ENCODE results near the gene DMRT3. TPM values are rescaled to one million over a fixed set of nuclear protein-coding genes. Genes with fewer than 3 reads are reported as not detected.
"Not testable (repeated sequence)": the region's sequence is repeated elsewhere in the genome, so short reads cannot be mapped to it uniquely, and the experiment has no call there.

Gene DMRT3
- total RNA-seq, 1 donor from 2014 or later: 1.2 TPM

DNA sequence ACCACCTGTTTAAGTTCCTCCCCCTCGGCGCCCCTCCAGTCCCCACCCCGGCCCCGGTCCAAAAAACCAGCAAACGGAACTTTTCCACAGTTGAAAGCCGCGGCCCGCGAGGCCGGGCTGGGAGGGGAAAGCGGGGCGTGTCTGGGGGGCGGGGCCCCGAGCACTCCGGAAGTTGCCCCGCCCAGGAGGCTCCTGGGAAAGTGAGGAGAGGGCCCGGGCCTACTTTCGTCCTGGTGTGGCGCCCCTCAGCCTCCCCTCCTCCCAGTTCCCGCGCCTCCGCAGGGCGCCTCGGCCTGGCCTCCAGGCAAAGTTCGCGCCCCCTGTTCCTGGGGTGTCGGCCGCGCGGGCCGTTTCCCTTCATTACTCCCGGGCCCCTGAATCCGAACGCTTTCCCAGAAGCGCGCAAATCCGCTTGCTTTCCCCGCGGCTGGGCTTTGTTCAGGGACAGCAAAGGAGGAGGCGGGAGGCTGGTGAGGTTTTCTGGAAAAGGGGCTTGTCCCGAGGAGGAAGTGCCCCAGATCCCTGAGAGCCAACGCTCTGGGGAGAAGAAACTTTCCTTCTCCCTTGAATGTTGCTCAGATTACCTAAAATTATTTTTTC is 4.5 kb upstream of the DMRT3 start:
- no peak for DNase-seq (ENCODE audit: low spot score)

DNA sequence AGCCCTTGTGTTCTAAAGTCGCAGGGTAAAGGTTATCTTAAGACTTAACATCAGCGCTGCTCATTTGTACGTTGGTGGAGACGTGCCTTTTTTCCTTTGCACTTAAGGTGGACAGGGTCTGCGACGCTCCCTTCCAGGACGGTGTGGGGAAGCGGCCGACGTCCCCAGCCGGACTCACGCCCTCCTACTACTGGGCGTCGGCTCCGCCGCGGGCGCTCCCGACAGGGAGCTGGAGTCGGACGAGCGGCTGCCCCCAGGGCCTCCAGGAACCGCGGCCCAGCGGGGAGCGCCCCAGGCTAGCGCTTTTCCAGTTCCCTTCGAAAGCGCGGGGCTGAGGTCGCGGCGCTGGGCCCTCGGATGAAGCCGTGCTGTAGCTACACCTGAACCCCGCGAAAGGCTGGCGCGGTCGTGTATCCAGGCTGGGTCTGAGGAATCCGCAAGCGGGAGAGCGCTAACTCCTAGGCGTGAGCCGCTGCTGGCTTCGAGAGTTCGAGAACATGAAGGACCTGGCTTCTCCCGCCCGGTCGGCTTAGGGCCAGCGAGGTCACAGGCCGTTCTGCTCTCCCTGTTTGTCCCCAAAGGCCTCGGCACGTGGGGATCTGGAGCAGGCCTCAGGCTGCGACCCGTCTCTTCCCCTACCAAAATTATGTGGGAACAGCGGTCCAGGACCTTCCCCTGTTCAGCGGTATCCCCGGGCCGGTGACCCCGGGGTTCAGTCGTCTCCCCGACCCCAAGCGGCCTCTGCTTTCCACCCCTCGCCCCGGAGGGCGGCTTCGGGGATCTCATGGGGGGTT is 3.8 kb upstream of the DMRT3 start:
- DNase-seq (ENCODE audit: low spot score): no peak

DNA sequence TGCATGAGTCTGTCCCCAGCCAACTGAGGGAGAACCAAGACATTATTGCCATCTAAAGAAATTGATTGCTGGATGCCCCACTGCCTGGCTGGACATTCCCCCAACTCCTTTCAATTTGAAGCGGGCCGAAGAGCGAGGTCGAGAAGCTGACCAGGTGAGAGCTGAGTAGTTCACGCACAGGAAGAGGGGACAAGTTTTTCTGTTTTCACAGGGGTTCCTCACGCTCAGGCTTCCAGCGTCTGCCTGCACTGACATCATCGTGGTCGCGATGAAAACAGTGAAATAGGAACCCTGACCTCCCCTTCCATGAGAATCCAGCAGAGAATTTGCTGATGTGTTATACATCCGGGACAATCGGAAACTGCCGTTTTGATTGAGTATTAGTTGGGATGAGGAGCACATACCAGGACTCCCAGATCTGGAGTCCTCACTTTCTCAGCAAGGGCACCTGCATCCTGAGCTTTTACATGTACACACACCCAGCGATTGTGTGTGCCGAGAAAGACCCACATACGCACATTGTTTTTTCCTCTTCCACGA is 3.1 kb upstream of the DMRT3 start:
- no peak for DNase-seq (ENCODE audit: low spot score)

DNA sequence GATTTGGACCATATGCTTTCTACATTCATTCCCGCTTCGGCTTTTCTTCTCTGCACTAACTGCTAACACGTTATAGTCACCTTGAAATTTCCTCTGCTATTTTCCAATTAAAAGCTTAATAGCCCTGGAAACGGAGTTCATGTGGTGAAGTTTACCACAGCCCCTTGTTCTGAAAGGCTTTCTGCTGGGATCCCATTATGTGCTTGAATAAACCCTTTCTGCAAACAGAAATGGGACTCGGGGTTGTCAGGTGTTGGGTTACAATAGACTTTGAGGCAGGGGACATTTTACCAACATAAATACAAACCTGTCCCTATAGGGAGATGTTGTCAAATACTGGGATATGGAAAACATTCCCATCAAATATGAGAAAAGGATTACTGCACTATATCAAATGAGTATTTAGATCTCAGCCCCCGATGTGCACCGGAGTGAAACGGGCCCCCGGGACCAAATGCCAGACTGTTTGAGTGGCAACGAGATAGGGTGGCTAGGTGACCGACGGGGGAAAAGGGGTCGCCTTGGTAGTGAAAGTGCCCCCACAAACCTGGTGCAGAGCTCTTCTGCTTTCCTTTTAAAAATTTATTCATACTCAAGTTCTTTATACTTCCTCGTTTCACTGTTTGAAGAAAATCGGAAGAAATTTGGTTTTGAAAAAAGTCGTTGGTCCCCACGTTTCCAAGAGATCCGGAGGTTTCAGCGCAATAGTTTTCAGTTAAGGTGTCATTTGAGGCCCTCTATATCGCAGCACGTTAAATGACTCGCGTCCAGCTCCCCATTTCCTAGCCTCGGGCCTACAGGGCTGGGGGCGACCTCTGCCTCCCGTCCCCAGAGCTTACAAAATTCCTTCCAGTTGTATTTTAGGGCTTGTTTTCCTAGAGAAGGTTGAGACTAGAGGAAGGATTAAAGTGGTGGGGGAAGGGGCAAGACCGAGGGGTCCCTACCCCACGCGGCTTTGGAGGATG is 2.1 kb upstream of the DMRT3 start:
- DNase-seq (ENCODE audit: low spot score): no peak

DNA sequence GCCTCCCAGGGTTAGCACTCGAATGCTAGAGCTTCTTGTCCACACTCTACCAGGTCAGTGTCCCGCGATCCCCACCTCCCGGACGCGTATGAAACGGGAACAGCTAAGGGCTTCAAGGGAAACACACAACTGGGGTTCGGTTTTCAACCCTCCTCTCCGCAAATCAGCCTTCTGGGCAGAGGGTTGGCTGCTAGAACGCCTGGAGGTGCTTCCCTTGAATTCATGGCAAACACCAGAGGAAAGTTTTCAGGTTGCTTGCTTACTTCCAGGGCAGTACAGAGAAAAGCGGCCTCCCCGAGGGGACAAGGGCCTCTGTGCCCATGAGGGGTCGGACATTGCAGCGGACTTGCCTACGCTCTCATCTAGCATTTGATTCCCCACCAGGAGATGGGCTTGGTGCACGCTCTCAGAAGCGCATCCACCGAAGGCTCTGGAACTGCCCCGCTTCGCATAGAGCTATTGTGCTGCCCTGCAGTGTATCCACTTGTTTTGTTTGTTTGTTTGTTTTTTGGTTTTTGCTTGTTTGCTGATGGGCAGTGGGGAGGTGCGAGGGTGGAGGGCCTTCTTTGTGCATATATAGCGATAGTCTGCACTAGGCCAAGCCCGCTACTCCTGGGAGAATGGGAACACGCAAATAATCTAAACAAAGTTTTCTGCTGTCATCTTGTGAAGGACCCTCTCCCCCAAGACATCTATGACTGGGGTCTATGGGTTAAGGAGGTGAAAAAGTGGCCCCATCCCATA is 1.3 kb upstream of the DMRT3 start:
- no peak for DNase-seq (ENCODE audit: low spot score)

DNA sequence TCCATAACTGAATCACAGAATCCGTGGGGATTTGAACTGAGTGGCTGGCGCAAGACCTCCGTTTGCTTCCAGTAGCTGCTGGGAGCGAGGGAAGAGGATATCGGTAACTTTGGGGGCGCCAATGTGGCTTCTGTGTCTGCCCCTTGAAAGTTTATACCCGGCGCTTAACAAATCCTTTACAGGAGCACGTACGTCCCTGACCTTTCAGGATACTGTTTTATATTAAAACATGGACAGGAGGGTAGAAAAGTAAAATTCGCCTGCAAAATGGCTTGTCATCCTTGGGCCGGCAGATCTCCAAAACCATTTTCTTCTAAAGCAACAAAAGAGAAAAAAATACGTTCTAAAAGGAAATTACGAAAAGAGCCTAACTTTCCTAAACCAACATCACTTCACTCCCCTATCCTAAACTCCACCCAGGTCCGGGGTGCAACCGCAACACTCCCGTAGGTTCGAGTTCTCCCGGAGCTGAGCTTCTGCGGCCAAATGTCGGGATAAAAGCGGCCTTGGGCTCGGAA is 656 bp upstream of the DMRT3 start:
- no peak for DNase-seq (ENCODE audit: low spot score)

DNA sequence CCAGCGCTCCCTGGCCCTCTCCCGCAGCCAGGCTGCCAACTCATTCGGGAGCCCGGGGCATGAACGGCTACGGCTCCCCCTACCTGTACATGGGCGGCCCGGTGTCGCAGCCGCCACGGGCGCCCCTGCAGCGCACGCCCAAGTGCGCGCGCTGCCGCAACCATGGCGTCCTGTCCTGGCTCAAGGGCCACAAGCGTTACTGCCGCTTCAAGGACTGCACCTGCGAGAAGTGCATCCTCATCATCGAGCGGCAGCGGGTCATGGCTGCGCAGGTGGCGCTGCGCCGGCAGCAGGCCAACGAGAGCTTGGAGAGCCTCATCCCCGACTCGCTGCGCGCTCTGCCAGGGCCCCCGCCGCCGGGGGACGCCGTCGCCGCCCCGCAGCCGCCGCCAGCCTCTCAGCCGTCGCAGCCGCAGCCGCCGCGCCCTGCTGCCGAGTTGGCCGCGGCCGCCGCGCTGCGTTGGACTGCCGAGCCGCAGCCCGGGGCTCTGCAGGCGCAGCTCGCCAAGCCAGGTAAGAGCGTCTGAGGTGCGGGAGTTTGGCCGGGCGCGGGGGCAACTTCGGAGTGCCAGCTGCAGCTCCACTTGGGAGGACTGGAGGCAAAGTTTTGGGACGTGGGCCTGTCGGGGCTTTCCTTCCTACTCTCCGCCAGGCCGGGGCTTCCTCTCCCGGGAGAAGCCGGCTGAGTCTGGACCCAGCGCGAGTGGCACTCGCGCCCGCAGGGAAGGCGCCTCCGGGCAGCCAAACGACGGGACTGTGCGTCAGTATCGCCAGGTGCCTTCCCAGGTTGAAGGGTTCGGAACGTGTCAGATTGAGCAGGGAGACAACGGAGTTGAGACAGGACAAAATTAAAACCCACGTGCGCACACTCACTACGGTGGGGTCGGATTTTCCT is 735 bp downstream of the DMRT3 start:
- no peak for DNase-seq (ENCODE audit: low spot score)

DNA sequence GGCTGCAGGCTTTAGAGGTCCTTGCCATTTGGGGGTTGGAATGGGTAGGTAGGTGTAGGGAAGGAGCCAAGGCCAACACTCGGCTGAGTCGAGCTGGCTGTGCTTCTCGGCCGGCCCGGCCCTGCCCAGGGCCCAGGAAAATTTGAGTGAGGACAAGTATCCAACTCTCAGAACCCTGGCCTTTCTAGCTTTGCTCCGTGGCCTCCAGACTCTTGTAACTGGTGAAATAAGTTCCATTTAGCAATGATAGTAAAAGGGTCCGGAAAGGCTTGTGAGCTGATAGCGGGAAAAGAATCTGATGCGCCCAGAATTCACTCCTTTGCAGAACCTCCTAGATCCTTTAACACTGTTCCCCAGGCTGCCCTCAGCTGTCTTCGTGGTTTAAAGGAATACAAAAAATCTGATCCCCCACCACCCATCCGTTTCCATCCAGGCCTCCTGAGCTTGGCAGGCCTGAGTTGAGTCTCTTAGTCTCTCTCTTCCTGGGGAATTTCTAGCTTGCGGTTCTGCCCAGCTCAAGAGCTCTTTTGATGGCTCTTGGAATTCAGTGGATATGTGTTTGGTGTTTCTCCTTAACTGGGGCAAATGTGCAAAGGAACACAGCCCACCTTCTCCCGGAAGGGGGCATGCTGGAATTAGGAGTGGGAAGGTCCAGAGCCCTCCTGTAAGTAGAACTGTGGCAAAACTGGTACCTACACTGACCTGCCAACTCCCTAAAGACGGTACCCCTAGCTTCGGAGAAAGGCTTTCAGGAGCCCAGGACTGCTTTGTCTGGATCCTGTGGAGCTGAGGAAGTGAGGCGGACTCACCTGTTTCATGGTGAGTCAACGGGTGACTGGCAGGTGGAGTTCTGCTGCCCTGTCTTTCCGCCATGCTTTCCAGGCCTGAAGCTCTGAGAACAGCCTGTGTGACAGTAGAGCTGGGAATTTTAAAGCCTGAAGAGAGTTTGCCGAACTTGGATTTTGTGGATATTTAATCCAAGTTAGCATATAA is 1.7 kb downstream of the DMRT3 start:
- no peak for DNase-seq (ENCODE audit: low spot score)

DNA sequence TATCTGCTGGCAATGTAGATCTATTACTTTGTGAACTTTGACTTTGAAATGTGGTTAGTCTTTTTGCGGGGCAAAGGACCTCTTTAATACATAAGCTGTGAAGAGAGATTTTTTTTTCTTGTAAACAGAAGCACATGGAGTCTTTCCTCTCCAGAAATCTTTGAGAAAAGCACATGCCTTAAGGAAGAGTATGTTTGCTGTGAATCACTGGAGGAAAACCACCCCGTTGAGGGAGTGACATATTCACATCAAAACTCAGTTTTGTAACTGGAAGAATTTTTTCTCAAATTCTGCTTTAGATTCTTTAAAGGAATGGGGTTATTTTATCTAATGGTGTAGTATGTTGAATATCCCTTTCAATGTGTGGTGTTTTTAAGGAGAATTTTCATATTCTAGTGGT is 3.5 kb downstream of the DMRT3 start:
- no peak for DNase-seq (ENCODE audit: low spot score)

DNA sequence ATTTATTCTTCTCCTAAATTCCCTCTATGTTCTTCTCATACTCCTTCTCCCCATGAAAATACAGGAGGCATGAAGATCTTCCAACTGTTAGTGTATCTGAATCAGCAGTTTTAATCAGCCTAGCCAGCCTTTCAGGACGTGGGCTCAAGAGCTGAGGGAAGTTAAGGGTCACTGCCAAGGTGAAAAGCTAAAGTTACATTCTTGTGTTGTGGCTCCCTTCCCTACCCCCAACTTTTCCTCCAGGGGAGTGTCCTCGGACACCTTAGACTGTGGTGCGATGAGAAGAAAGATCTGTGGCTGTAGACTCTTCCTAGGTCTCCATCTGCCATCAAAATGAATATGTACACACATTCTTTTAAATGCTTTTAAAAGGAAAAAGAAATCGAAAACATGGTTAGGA is 4.2 kb downstream of the DMRT3 start:
- DNase-seq (ENCODE audit: low spot score): no peak

DNA sequence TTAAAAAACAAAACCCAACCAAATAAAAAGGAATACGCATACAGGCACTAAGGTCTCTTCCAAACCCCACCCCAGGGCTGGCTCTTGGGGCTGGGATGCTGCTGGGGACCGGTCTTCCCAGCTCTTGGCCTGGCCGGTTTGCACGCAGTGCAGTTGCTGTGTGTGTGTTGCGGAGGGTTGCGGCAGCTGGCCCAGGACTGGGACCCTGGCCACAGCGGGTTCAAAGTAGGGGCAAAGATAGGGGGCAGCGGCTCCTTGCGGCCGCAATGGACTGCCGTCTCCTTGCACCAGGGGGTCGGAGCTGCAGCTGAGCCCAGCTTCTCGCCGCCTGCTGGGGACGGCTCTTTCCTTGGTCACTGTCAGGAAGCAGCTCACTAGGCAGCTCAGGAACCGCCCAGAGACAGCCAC is 5.0 kb downstream of the DMRT3 start:
- DNase-seq (ENCODE audit: low spot score): no peak

DNA sequence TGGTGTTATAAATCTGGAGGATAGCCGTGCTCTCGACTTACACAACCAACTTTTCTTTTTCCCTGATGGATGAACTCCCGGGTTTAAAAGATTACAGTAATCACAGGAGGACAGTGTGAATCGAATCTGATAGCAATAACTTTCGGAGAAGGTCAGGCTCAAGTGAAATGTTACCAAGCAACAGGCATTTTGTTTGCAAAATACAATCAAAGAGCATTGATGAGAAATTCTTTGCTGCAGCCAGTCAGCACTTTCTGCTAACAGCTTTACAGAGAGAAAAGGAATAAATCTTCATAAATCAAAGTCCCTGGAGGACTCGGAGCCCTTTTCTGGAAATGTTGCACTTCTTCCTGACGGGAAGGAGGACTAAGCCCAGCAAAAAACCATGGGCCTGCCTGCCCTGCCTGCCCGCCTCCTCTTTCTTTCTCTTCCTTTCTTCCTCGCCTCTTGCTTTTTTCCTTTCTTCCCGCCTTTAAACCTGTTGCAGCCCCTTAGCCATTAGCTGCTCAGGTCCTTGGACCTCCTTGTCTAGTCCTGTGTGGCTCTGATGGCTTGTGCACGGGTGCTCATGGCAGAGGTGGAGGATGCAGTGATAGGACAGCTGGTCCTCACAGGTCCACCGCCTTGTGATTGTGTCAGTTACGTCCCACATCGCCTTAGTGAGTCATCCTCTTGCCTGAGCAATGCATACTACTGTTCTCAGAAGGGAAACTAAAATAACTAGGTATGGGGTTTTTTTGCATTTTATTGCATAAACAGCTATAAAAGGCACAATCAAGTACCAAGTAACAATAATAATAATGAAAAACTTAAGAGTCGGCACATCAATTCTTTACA is 6.2 kb downstream of the DMRT3 start:
- no peak for DNase-seq (ENCODE audit: low spot score)

DNA sequence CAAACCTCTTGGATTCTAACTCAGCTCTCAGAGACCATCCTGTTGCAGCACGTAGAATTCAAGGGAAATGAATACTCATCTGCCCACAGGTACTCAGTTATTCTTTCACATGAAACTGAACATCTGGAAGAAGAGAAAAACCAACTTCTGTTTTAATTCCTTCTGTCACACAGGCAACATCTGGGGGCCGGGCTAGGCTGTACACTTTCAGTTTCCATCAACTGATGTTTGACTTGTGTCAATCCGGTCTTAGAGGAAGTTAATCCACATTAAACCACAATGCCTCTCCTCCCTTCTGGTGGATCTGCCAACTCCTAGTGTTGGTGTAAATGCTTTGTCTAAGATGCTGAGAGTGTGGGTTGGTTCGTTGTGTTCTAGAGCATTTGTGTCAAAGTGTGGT is 17.6 kb downstream of the DMRT3 start:
- DNase-seq (ENCODE audit: low spot score): no peak

DNA sequence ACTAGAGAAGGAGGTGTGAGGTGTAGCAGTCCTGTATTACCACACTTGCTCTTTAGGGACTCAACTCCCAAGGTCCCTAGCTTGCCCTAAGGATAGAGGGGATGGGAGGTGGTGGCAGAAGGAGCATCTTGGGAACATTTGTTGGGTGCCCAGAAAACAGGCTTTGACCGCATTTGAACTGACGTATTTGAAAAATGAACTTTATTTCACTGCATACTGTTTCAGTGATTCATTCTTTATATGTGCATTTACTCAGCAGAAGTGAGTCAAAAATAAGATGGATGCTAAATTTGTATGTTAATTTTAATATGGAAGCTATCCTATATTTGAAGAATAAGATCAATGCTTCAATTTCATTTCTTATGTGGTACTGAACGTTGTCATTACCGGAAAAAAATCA is 18.7 kb downstream of the DMRT3 start:
- DNase-seq (ENCODE audit: low spot score): no peak

DNA sequence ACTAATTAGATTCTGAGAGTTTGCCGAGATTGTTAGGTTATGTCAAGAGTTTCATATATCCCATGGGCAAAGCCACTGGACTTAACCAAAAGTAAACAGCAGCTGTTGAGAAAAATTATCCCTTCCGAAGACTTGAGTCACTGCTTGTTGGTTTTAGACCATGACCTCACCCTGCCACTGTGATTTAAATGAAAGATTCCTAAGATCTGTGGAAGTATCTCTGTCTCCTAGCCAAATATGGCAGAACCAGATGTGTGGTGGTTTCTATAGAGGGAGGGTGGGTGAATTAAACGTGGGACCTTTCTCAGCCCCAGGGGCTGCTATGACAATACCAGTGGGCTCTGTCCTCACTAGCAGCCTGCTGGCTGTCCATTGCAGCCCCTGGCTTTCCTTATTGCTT is 19.3 kb downstream of the DMRT3 start:
- DNase-seq (ENCODE audit: low spot score): no peak

DNA sequence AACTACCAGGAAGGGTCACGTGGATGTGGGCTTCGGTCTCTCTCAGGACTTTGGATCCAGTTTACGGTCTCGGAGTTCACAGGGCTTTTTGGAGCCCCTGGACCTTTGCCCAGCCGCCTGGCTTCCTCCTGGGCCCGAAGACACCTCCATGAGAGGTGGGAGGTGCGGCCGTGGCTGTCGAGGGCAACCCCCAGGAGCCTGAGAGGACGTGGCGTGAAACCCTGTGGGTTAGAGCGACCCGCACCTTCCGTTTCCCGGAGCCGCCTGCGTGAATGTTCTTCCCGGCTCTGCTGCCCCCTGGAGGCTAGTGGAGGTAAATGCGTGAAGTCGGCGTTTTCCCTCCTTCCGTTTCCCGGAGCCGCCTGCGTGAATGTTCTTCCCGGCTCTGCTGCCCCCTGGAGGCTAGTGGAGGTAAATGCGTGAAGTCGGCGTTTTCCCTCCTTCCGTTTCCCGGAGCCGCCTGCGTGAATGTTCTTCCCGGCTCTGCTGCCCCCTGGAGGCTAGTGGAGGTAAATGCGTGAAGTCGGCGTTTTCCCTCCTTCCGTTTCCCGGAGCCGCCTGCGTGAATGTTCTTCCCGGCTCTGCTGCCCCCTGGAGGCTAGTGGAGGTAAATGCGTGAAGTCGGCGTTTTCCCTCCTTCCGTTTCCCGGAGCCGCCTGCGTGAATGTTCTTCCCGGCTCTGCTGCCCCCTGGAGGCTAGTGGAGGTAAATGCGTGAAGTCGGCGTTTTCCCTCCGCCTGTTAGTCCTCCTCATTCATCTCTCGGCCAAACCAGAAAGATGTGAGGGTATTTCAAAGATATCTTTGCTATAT is 22.1 kb downstream of the DMRT3 start:
- not testable (repeated sequence) for DNase-seq (ENCODE audit: low spot score)

DNA sequence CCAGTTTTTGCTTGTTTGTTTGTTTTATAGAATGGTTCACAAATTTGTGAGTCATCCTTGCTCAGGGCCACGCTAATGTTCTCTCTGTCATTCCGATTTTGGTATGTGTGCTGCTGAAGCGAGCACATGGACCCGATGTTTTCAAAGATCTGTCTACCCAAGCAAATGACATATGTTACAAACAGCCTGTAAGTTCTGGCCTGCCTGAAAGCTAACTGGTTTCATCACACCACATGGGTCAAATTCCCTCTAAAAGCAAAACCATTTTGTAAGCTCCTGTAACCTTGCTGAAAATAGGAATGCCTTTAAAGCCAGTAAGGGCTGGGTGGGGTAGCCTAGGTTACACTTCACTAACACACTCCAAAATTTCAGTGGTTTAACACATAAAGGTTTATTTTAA is 25.4 kb downstream of the DMRT3 start:
- no peak for DNase-seq (ENCODE audit: low spot score)
